ENCODE data around the gene TOM1L2. TPM values are rescaled to one million over a fixed set of nuclear protein-coding genes. Genes with fewer than 3 reads are reported as not detected.
A peak's percentile ranks its signal among the peaks of the same experiment; 100 is the strongest.

Gene TOM1L2
- total and polyA plus RNA-seq, 8 donors, result 13.3 to 154 (median 41.1) TPM

GRCh38 chr17:17937958-17938357 is 34.2 kb downstream of the TOM1L2 start:
- DNase-seq, result no peak
- H3K4me3 ChIP-seq, result no peak overlapping the region
- H3K9me3 ChIP-seq, result no peaks in the 10 kb centered on the region
- TF ChIP-seq POLR2AphosphoS5 (IDR thresholded peaks at IDR 0.05), result no peak
- TF ChIP-seq EP300 (IDR thresholded peaks at IDR 0.05), result no peak
- no peak for TF ChIP-seq POLR2A (IDR thresholded peaks at IDR 0.05)
- TF ChIP-seq, protein P1, sequence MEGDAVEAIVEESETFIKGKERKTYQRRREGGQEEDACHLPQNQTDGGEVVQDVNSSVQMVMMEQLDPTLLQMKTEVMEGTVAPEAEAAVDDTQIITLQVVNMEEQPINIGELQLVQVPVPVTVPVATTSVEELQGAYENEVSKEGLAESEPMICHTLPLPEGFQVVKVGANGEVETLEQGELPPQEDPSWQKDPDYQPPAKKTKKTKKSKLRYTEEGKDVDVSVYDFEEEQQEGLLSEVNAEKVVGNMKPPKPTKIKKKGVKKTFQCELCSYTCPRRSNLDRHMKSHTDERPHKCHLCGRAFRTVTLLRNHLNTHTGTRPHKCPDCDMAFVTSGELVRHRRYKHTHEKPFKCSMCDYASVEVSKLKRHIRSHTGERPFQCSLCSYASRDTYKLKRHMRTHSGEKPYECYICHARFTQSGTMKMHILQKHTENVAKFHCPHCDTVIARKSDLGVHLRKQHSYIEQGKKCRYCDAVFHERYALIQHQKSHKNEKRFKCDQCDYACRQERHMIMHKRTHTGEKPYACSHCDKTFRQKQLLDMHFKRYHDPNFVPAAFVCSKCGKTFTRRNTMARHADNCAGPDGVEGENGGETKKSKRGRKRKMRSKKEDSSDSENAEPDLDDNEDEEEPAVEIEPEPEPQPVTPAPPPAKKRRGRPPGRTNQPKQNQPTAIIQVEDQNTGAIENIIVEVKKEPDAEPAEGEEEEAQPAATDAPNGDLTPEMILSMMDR (IDR thresholded peaks at IDR 0.05), result no peak
- peaks cover 31 to 95% (median 65%) of the 10 kb centered on the region in 4 donors for H3K4me1 ChIP-seq
- no peaks in the 10 kb centered on the region for H3K36me3 ChIP-seq
- 85 to 90% (median 87%) methylated on average over 5 of the region's 5 CpGs for WGBS, 5 donors
- no peaks in the 10 kb centered on the region for H3K27me3 ChIP-seq
- H3K27ac ChIP-seq, result no peak overlapping the region
- intact Hi-C loops (cut with DNase I; ENCODE audit: low total_unique reads), result no loop called here

DNA sequence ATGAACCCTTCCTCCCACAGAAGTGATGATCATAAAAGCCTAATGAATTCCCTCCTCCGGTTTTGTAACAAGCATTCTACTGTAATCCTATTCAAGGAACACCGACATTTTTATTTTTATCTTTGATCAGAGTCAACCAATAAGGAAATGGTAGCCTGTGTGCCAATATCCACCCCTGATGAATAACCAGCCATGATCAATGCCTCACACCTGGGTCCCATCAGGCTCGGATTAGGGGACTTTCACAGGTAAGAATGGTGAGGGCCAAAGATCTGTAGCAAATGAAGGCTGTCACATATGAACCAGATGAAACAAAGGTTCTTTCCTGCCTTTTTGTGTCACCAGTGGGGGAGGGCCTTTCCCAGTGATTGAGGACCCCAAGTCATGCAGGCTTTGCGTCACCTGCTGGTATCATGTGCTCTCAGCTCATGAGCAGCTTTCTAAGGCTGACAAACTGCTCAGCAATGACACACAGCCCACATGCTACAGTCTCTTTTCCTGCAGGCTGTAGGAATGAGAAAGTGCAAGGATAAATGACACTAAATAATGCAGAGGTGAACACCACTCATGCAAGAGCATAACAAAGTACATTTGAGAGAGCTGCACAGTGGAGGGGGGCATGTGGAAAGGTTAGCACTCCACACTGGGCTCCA is 34.9 kb downstream of the TOM1L2 start:
- intact Hi-C loops (cut with DNase I; ENCODE audit: low total_unique reads), result no loop called here
- DNase-seq, result no peak
- TF ChIP-seq EP300 (IDR thresholded peaks at IDR 0.05), result no peak
- Histone ChIP-seq H3K4me3 (no peak overlapping the region), H3K27me3 (no peaks in the 10 kb centered on the region), H3K27ac (no peak overlapping the region), H3K4me1 (peaks cover 25 to 95% (median 59%) of the 10 kb centered on the region in 4 donors), H3K9me3 (no peaks in the 10 kb centered on the region), H3K36me3 (no peaks in the 10 kb centered on the region)
- WGBS, 5 donors, result 75 to 94% (median 79%) methylated on average over 4 of the region's 4 CpGs

GRCh38 chr17:17935321-17936271 is 36.6 kb downstream of the TOM1L2 start:
- H3K27me3 ChIP-seq, result no peaks in the 10 kb centered on the region
- peaks cover 16 to 80% (median 50%) of the 10 kb centered on the region in 4 donors for H3K4me1 ChIP-seq
- H3K27ac ChIP-seq, result peak overlapping the region in 1 of 5 donors; percentile 6
- H3K36me3 ChIP-seq, result no peaks in the 10 kb centered on the region
- no peak for TF ChIP-seq POLR2A (IDR thresholded peaks at IDR 0.05)
- TF ChIP-seq EP300 (IDR thresholded peaks at IDR 0.05), result no peak
- TF ChIP-seq POLR2AphosphoS5 (IDR thresholded peaks at IDR 0.05), result peak in 1 of 3 donors; percentile 24
- TF ChIP-seq, protein P1 (IDR thresholded peaks at IDR 0.05), result no peak
- intact Hi-C loops (cut with DNase I; ENCODE audit: low total_unique reads), result no loop called here
- WGBS, 5 donors, result 72 to 89% (median 76%) methylated on average over 6 of the region's 6 CpGs
- H3K4me3 ChIP-seq, result no peak overlapping the region
- DNase-seq, result no peak
- H3K9me3 ChIP-seq, result no peaks in the 10 kb centered on the region

DNA sequence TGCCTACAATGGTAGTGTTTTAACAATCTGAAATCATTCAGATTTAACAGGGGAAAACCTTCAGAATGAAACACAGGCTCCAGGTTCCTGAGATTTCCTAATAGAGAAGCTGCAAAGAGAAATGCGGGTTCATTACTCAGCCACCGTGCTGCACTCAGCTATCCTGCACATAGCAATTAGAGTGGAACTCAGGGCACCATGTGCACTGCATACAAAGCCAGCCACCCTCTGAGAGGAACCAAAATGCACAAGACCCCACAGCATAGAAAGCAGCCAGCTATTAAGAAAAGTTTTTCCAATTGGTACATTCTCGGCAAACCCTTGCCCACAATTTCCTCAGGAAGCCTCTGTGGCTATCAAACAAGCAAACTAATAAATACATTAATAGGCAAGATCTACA is 37.4 kb downstream of the TOM1L2 start:
- Histone ChIP-seq H3K36me3 (no peaks in the 10 kb centered on the region), H3K9me3 (no peaks in the 10 kb centered on the region), H3K27me3 (no peaks in the 10 kb centered on the region), H3K4me3 (no peak overlapping the region), H3K4me1 (peaks cover 11 to 81% (median 49%) of the 10 kb centered on the region in 4 donors), H3K27ac (no peak overlapping the region)
- TF ChIP-seq EP300 (IDR thresholded peaks at IDR 0.05) (no peak), POLR2AphosphoS5 (IDR thresholded peaks at IDR 0.05) (no peak), POLR2A (IDR thresholded peaks at IDR 0.05) (no peak)
- TF ChIP-seq, protein P1 (IDR thresholded peaks at IDR 0.05), result no peak
- intact Hi-C loops (cut with DNase I; ENCODE audit: low total_unique reads), result no loop called here
- DNase-seq, result no peak
- 71 to 91% (median 84%) methylated on average over 3 of the region's 3 CpGs for WGBS, 5 donors

Measured in stomach (tissue), 9 donors.